Lower lobe of right lung (tissue), 2 donors: ENCODE results near the gene TMEM95. TPM values are rescaled to one million over a fixed set of nuclear protein-coding genes. Genes with fewer than 3 reads are reported as not detected.

ENCODE experiments used
- ATAC-seq, 2 donors: fragments of 200-7000 bp; cut with Tn5 transposase; one replicate each; pipeline ENCODE4 v1.9.1; 2020 to 2022; ENCODE audit warnings: mild to moderate bottlenecking in 2 of 2, moderate library complexity in 2 of 2
- DNase-seq: peaks from one replicate; pipeline ENCODE4 v3.0.0-alpha.2; 2020
- H3K27ac ChIP-seq: fragments of 200-600 bp; one replicate; pipeline ENCODE4 v1.8.0; 2022
- H3K27me3 ChIP-seq: fragments of 200-600 bp; one replicate; pipeline ENCODE4 v1.8.0; 2022; ENCODE audit warnings: low read depth
- H3K36me3 ChIP-seq: fragments of 200-600 bp; one replicate; pipeline ENCODE4 v1.8.0; 2022; ENCODE audit warnings: mild to moderate bottlenecking
- H3K4me1 ChIP-seq: fragments of 200-600 bp; one replicate; pipeline ENCODE4 v1.8.0; 2022
- H3K4me3 ChIP-seq: fragments of 200-600 bp; one replicate; pipeline ENCODE4 v1.8.0; 2022; ENCODE audit warnings: mild to moderate bottlenecking
- H3K9me3 ChIP-seq: fragments of 200-600 bp; one replicate; pipeline ENCODE4 v1.8.0; 2022
- CTCF ChIP-seq: fragments of 200-600 bp; IDR thresholded peaks from one replicate; pipeline ENCODE4 v1.8.0; 2022; ENCODE audit warnings: antibody characterized with exemption, mild to moderate bottlenecking
- intact Hi-C: fragments of 100-400 bp; cut with DNase I; formaldehyde crosslinking; loops from one replicate; pipeline ENCODE4 v1.11.0; 2022
- total RNA-seq: library from RNA; stranded (reverse); fragmentation: NEBNext Ultra II Directional; extraction: Animal tissue kit (Norgen Biotek cat#: 25700); gene quantifications from one replicate; pipeline ENCODE4 v1.2.1, GENCODE V29; 2021
- donor health status: DM: no; HTN: yes; CAD: no; lungs with severe emphysema.

Gene TMEM95
- total RNA-seq, 1 donor from 2014 or later: not detected

- TF ChIP-seq CTCF: no peak
- H3K9me3 ChIP-seq: no peaks in the 10 kb centered on the region
- no peaks in the 10 kb centered on the region for H3K27me3 ChIP-seq
- DNase-seq (no peak), ATAC-seq (no peak)
- H3K27ac ChIP-seq: no peak overlapping the region
- H3K4me3 ChIP-seq: no peak overlapping the region
- intact Hi-C loops: no loop called here
- peaks cover 85% of the 10 kb centered on the region for H3K36me3 ChIP-seq
- H3K4me1 ChIP-seq: peaks cover under 1% of the 10 kb centered on the region
Observed at GRCh38 chr17:7322520-7323194, 32.3 kb upstream of the TMEM95 start.

- ATAC-seq: peak; percentile 34 to 36
- DNase-seq: peak; percentile 75
- intact Hi-C loops: no loop called here
- H3K4me1 ChIP-seq: peaks cover 13% of the 10 kb centered on the region
- H3K9me3 ChIP-seq: no peaks in the 10 kb centered on the region
- peak; percentile 82 for TF ChIP-seq CTCF
- no peak overlapping the region for H3K27ac ChIP-seq
- H3K36me3 ChIP-seq: peaks cover 73% of the 10 kb centered on the region
- H3K27me3 ChIP-seq: no peaks in the 10 kb centered on the region
- H3K4me3 ChIP-seq: no peak overlapping the region
Observed at GRCh38 chr17:7323731-7324437, 31.1 kb upstream of the TMEM95 start.

- Histone ChIP-seq H3K27me3 (no peaks in the 10 kb centered on the region), H3K4me3 (no peak overlapping the region), H3K4me1 (peaks cover 13% of the 10 kb centered on the region), H3K9me3 (no peaks in the 10 kb centered on the region), H3K36me3 (peaks cover 69% of the 10 kb centered on the region), H3K27ac (no peak overlapping the region)
- ATAC-seq (no peak), DNase-seq (no peak)
- intact Hi-C loops: no loop called here
- no peak for TF ChIP-seq CTCF
Observed at GRCh38 chr17:7324438-7324779, 30.5 kb upstream of the TMEM95 start.

- H3K36me3 ChIP-seq: peaks cover 68% of the 10 kb centered on the region
- no peak for TF ChIP-seq CTCF
- peaks cover 13% of the 10 kb centered on the region for H3K4me1 ChIP-seq
- H3K27me3 ChIP-seq: no peaks in the 10 kb centered on the region
- DNase-seq (no peak), ATAC-seq (no peak)
- intact Hi-C loops: no loop called here
- H3K4me3 ChIP-seq: no peak overlapping the region
- no peaks in the 10 kb centered on the region for H3K9me3 ChIP-seq
- H3K27ac ChIP-seq: no peak overlapping the region
Observed at GRCh38 chr17:7325031-7325528, 29.9 kb upstream of the TMEM95 start.

- Histone ChIP-seq H3K4me1 (peaks cover 22% of the 10 kb centered on the region), H3K4me3 (no peak overlapping the region), H3K36me3 (peaks cover 56% of the 10 kb centered on the region), H3K27ac (no peak overlapping the region), H3K9me3 (no peaks in the 10 kb centered on the region), H3K27me3 (no peaks in the 10 kb centered on the region)
- ATAC-seq (no peak), DNase-seq (no peak)
- no peak for TF ChIP-seq CTCF
- intact Hi-C loops: no loop called here
Observed at GRCh38 chr17:7326186-7326585, 28.8 kb upstream of the TMEM95 start.
